KMS-11 (cell line): Measurements from ENCODE around the gene HMSD.

Experiments
- H2AFZ ChIP-seq: fragments of 200-600 bp; sonication (generic); 2 replicates; pipeline ENCODE4 v1.6.1; 2016; ENCODE audit warnings: antibody characterized with exemption, mixed run types, low read depth
- H3K27ac ChIP-seq: fragments of 200-600 bp; sonication (generic); 2 replicates; pipeline ENCODE4 v1.6.1; 2016; ENCODE audit warnings: mild to moderate bottlenecking, mixed run types
- H3K27me3 ChIP-seq: fragments of 200-600 bp; sonication (generic); 2 replicates; pipeline ENCODE4 v1.6.1; 2017; ENCODE audit warnings: mild to moderate bottlenecking, low read depth, mixed run types, moderate library complexity; ENCODE audit not compliant: insufficient read depth
- H3K36me3 ChIP-seq: fragments of 200-600 bp; sonication (generic); 2 replicates; pipeline ENCODE4 v1.6.1; 2017; ENCODE audit warnings: mild to moderate bottlenecking, mixed run types; ENCODE audit not compliant: insufficient read depth
- H3K4me1 ChIP-seq: fragments of 200-600 bp; sonication (generic); 2 replicates; pipeline ENCODE4 v1.6.1; 2016; ENCODE audit warnings: mild to moderate bottlenecking, low read depth, mixed run types; ENCODE audit not compliant: poor library complexity, severe bottlenecking
- H3K4me2 ChIP-seq: fragments of 200-600 bp; sonication (generic); 2 replicates; pipeline ENCODE4 v1.7.0; 2016; ENCODE audit warnings: mild to moderate bottlenecking, mixed run types
- H3K4me3 ChIP-seq: fragments of 200-600 bp; sonication (generic); IDR thresholded peaks from 2 replicates; pipeline ENCODE4 v1.6.1; 2017; ENCODE audit warnings: low read depth, low read length, mixed read lengths; ENCODE audit not compliant: insufficient read depth
- H3K79me2 ChIP-seq: fragments of 200-600 bp; sonication (generic); 2 replicates; pipeline ENCODE4 v1.6.1; 2016; ENCODE audit warnings: low read depth, mixed run types; ENCODE audit not compliant: insufficient read depth
- H3K9ac ChIP-seq: fragments of 200-600 bp; sonication (generic); 2 replicates; pipeline ENCODE4 v1.6.1; 2016; ENCODE audit warnings: mild to moderate bottlenecking, mixed run types
- H4K20me1 ChIP-seq: fragments of 200-600 bp; sonication (generic); 2 replicates; pipeline ENCODE4 v1.6.1; 2016; ENCODE audit warnings: mild to moderate bottlenecking, mixed run types; ENCODE audit not compliant: insufficient read depth
- CTCF ChIP-seq: fragments of 200-600 bp; sonication (generic); conservative IDR thresholded peaks from 2 replicates; pipeline ENCODE4 v1.6.1; 2017; ENCODE audit warnings: low read depth, mild to moderate bottlenecking, antibody characterized with exemption, low read length, moderate library complexity, mixed read lengths

The HMSD gene

DNA sequence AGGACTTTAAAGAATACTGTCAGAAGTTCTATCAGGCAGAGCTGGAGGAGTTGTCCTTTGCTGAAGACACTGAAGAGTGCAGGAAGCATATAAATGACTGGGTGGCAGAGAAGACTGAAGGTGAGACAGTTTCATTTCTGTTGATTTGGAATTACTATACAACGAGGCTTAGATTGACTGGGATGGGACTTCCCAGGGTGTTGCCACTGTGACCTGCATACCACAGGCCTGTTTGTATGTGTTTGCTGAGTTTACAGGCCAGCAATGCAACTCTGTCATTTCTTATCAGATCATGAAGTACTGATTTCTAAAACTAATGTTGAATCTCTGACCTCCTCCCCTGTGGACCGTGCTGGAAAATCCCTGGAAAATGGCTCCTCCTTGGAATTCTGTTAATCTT, 32.6 kb downstream of the HMSD start:
- Histone ChIP-seq H3K4me1 (peaks cover 6% of the 10 kb centered on the region), H3K79me2 (no peaks in the 10 kb centered on the region), H4K20me1 (no peaks in the 10 kb centered on the region), H3K27me3 (no peaks in the 10 kb centered on the region), H3K4me3 (no peak overlapping the region), H3K36me3 (no peaks in the 10 kb centered on the region), H3K4me2 (no peak overlapping the region), H3K9ac (no peak overlapping the region), H2AFZ (no peak overlapping the region), H3K27ac (no peak overlapping the region)
- TF ChIP-seq CTCF, result no peak

- H3K4me1 ChIP-seq, result peaks cover 6% of the 10 kb centered on the region
- no peaks in the 10 kb centered on the region for H3K36me3 ChIP-seq
- H3K27me3 ChIP-seq, result no peaks in the 10 kb centered on the region
- TF ChIP-seq CTCF, result no peak
- H3K4me2 ChIP-seq, result no peak overlapping the region
- no peak overlapping the region for H3K4me3 ChIP-seq
- no peak overlapping the region for H3K27ac ChIP-seq
- no peak overlapping the region for H3K9ac ChIP-seq
- H3K79me2 ChIP-seq, result no peaks in the 10 kb centered on the region
- no peaks in the 10 kb centered on the region for H4K20me1 ChIP-seq
- no peak overlapping the region for H2AFZ ChIP-seq
Observed at GRCh38 chr18:63982361-63982760, 33.3 kb downstream of the HMSD start.

GRCh38 chr18:63986885-63987284, 37.8 kb downstream of the HMSD start:
- Histone ChIP-seq H3K79me2 (no peaks in the 10 kb centered on the region), H3K9ac (no peak overlapping the region), H2AFZ (no peak overlapping the region), H3K36me3 (no peaks in the 10 kb centered on the region), H3K4me1 (no peaks in the 10 kb centered on the region), H3K4me2 (no peak overlapping the region), H3K4me3 (no peak overlapping the region), H3K27ac (no peak overlapping the region), H4K20me1 (no peaks in the 10 kb centered on the region), H3K27me3 (no peaks in the 10 kb centered on the region)
- TF ChIP-seq CTCF, result no peak

DNA sequence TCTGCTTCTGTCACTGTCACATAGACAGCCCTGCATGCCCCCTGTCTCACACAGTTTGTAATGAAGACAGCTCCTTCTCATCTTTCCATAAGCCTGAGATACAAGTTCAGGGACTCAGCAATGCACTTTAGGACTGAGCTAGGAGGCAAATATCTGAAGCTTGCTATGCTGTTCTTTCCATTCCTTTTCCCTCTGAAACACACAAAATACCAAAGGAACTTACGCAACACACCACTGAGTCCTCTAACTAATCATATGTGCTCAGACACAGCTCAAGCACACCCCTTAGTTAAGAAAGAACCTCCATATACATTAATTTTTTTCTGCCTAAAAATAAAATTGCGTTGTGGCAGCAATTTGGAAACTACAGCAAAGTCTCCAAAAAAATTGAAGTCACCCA, 38.6 kb downstream of the HMSD start:
- Histone ChIP-seq H4K20me1 (no peaks in the 10 kb centered on the region), H3K4me2 (no peak overlapping the region), H3K4me3 (no peak overlapping the region), H3K9ac (no peak overlapping the region), H3K79me2 (no peaks in the 10 kb centered on the region), H3K36me3 (no peaks in the 10 kb centered on the region), H3K27me3 (no peaks in the 10 kb centered on the region), H2AFZ (no peak overlapping the region), H3K27ac (no peak overlapping the region), H3K4me1 (no peaks in the 10 kb centered on the region)
- no peak for TF ChIP-seq CTCF

- no peak overlapping the region for H3K27ac ChIP-seq
- H3K4me1 ChIP-seq, result no peaks in the 10 kb centered on the region
- H4K20me1 ChIP-seq, result no peaks in the 10 kb centered on the region
- H3K4me3 ChIP-seq, result no peak overlapping the region
- no peaks in the 10 kb centered on the region for H3K27me3 ChIP-seq
- no peak overlapping the region for H2AFZ ChIP-seq
- H3K9ac ChIP-seq, result no peak overlapping the region
- no peak for TF ChIP-seq CTCF
- no peaks in the 10 kb centered on the region for H3K79me2 ChIP-seq
- H3K4me2 ChIP-seq, result no peak overlapping the region
- no peaks in the 10 kb centered on the region for H3K36me3 ChIP-seq
Observed at GRCh38 chr18:63992751-63993150, 43.6 kb downstream of the HMSD start.
